ENCODE measurements around the gene COL26A1. TPM values are rescaled to one million over a fixed set of nuclear protein-coding genes. Genes with fewer than 3 reads are reported as not detected.

COL26A1 gene
- total RNA-seq, 6 experiments from 2014 or later, result not detected

DNA sequence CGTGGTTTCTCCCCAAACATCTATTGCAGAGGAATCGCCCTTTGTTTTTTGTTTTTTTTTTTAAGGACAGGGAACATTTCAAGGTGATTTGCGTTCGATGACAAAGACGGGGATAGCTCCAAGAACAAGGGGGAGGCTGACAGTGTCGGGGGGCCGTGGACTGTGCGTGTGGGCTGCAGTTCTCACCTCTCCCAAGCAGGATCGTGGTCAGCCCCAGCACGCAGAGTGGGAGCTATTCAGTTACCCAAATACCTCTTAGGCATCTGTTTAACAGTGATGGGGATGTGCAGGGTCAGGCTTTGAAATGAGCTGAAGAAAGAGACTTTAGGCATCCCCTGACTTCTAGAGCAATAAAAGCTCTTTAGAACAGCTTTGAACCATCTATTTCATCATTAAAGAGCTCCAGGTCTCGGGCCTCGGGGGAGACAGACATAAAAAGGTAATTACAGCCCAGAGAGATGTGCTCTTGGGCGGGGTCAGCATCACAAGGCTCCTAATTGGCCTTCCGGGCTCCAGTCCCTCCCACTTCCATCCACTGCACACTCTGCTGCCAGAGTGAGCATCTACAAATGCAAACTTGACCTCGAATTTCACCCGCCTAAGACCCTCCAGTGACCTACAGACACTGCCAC lies 169.2 kb downstream of the COL26A1 start:
- H3K27ac Mint-ChIP-seq, result no peak overlapping the region
- H3K4me1 Mint-ChIP-seq (ENCODE audit: low read depth), result peaks cover 20% of the 10 kb centered on the region
- no peaks in the 10 kb centered on the region for H3K9me3 Mint-ChIP-seq
- TF ChIP-seq CTCF (IDR thresholded peaks at IDR 0.05), result no peak
- H3K4me3 Mint-ChIP-seq, result no peak overlapping the region
- DNase-seq, result no peak
- H3K36me3 Mint-ChIP-seq (ENCODE audit: low read depth), result no peaks in the 10 kb centered on the region
- H3K27me3 Mint-ChIP-seq (ENCODE audit: insufficient read depth), result peaks cover 14% of the 10 kb centered on the region

GRCh38 chr7:101532400-101533102 lies 169.9 kb downstream of the COL26A1 start:
- H3K9me3 Mint-ChIP-seq, result no peaks in the 10 kb centered on the region

DNA sequence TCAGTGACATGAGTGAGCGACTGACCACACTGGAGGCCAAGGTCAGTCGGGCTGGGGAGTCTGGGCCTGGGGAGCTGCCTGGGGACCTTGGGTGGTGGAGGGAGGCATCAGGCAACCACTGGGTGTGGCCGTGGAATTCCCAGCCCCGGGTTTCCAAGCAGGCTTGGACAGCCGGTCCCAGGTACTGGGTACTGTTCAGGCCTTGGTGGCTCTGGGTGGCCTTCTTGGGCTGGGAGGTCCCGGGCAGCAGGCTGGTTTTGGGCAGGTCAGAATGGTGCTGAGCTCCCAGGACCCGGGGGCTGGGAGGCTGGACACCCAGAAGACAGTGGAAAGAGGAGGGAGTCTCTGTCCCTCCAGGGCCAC lies 170.4 kb downstream of the COL26A1 start:
- H3K4me1 Mint-ChIP-seq (ENCODE audit: low read depth), result peaks cover 16% of the 10 kb centered on the region
- H3K4me3 Mint-ChIP-seq, result no peak overlapping the region
- no peaks in the 10 kb centered on the region for H3K9me3 Mint-ChIP-seq
- no peak for DNase-seq
- peaks cover 8% of the 10 kb centered on the region for H3K27me3 Mint-ChIP-seq (ENCODE audit: insufficient read depth)
- no peak for TF ChIP-seq CTCF (IDR thresholded peaks at IDR 0.05)
- H3K27ac Mint-ChIP-seq, result no peak overlapping the region
- no peaks in the 10 kb centered on the region for H3K36me3 Mint-ChIP-seq (ENCODE audit: low read depth)

More at GRCh38 chr7:101532400-101533102, 169.9 kb downstream of the COL26A1 start:
- no peak for TF ChIP-seq CTCF (IDR thresholded peaks at IDR 0.05)
- Mint-ChIP-seq H3K27ac (no peak overlapping the region), H3K27me3 (ENCODE audit: insufficient read depth) (peaks cover 9% of the 10 kb centered on the region), H3K4me1 (ENCODE audit: low read depth) (peaks cover 22% of the 10 kb centered on the region), H3K36me3 (ENCODE audit: low read depth) (no peaks in the 10 kb centered on the region), H3K4me3 (no peak overlapping the region)
- DNase-seq, result no peak

GRCh38 chr7:101534015-101534803 lies 171.5 kb downstream of the COL26A1 start:
- no peak for TF ChIP-seq CTCF (IDR thresholded peaks at IDR 0.05)
- no peak for DNase-seq
- H3K27me3 Mint-ChIP-seq (ENCODE audit: insufficient read depth), result peaks cover 12% of the 10 kb centered on the region
- H3K4me3 Mint-ChIP-seq, result no peak overlapping the region
- H3K4me1 Mint-ChIP-seq (ENCODE audit: low read depth), result 0 out of 2 replicates have a peak, but pooled peaks cover 15% of the 10 kb centered on the region
- no peaks in the 10 kb centered on the region for H3K36me3 Mint-ChIP-seq (ENCODE audit: low read depth)
- no peaks in the 10 kb centered on the region for H3K9me3 Mint-ChIP-seq
- H3K27ac Mint-ChIP-seq, result no peak overlapping the region

GRCh38 chr7:101534873-101535272 lies 172.2 kb downstream of the COL26A1 start:
- DNase-seq, result no peak
- H3K4me3 Mint-ChIP-seq, result no peak overlapping the region
- H3K27ac Mint-ChIP-seq, result no peak overlapping the region

More at GRCh38 chr7:101534873-101535272, 172.2 kb downstream of the COL26A1 start:
- Mint-ChIP-seq H3K27me3 (ENCODE audit: insufficient read depth) (peaks cover 16% of the 10 kb centered on the region), H3K36me3 (ENCODE audit: low read depth) (no peaks in the 10 kb centered on the region), H3K4me1 (ENCODE audit: low read depth) (0 out of 2 replicates have a peak, but pooled peaks cover 15% of the 10 kb centered on the region), H3K9me3 (no peaks in the 10 kb centered on the region)
- TF ChIP-seq CTCF (IDR thresholded peaks at IDR 0.05), result no peak

All from HFFc6 (cell line).